GM20000 (cell line): ENCODE measurements around the gene PHAX.

Source experiments
- DNase-seq: peaks from one replicate; pipeline ENCODE4 v3.0.0; 2012; ENCODE audit warnings: low spot score
- CTCF ChIP-seq: IDR thresholded peaks from 2 replicates; pipeline ENCODE4 v1.5.1; 2012; ENCODE audit warnings: mild to moderate bottlenecking, control low read depth; ENCODE audit errors: extremely low read depth, missing control alignments

PHAX gene

DNA sequence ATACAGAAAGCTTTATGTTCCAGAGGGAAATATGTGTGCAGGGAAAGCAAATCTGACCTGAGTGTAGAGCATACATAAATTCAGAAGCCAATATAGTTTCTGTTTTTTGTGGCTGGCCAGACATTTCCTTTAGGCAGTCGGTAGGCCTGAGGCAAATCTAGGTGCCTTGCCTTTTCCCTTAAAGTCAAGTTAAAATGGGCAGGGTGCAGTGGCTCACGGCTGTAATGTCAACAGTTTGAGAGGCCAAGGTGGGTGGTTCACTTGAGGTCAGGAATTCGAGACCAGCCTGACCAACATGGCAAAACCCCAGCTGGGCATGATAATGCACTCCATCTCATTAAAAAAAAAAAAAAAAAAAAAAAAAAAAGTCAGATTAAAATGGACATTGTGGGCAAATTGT lies 31.2 kb downstream of the PHAX start:
- TF ChIP-seq CTCF: no peak

DNA sequence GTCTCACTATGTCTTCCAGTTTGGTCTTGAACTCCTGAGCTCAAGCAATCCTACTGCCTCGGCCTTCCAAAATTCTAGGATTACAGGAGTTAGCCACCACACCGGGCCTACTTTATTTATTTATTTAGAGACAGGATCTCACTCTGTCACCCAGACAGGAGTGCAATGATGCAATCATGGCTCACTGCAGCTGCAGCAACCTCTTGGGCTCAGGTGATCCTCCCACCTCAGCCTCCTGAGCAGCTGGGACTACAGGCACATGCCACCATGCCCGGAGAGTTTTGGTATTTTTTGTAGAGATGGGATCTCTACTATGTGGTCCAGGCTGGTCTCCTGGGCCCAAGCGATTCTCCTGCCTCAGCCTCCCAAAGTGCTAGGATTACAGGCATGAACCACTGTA lies 32.8 kb downstream of the PHAX start:
- no peak for TF ChIP-seq CTCF
- DNase-seq: no peak

More for the DNA sequence above, 31.2 kb downstream of the PHAX start:
- no peak for DNase-seq

DNA sequence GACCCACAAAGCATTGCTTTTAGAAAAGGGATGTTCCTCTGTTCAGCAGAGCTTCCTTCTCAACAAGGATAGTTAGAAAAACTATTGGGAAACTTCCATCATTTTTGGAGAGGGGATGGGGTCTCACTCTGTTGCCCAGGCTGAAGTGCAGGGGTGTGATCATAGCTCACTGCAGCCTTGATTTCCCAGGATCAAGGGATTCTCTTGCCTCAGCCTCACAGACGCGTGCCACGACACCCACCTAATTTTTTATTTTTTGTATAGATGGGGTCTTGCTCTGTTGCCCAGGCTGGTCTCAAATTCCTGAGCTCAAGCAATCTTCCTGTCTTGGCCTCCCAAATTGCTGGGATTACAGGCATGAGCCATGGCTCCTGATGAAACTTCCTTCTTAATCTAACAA lies 34.8 kb downstream of the PHAX start:
- DNase-seq: no peak

DNA sequence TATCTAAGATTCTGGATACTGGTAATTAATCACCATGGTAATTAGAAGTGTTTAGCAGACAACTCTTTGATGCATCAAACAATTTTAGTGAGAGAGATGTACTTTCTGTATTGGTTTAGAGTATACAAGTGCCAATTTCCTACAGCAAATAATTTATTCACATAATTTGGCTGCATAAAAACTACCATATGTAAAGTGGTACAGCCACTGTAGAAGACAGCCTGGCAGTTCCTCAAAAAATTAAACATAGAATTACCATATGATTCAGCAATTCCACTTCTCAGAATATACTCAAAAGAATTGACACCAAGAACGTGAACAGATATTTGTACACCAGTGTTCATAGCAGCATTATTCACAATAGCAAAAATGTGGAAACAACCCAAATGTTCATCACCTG lies 36.2 kb downstream of the PHAX start:
- DNase-seq: no peak
- no peak for TF ChIP-seq CTCF

More for the DNA sequence above, 34.8 kb downstream of the PHAX start:
- no peak for TF ChIP-seq CTCF

DNA sequence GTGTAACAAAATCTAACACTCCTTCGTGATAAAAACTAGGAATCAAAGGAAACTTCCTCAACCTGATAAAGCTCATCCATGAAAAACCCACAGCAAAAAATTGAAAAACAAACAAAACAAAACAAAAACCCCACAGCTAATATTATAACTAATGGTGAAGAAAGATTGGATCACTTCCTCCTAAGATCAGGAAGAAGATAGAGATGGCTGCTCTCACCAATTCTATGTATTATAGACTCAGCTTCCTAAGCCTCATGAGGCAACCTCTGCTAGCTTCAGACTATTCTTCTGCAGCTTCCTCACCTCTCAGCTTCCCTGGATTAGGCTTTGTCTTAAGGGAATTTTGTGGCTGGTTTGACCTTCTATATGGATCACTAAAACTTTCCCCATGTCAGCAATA lies 40.1 kb downstream of the PHAX start:
- no peak for DNase-seq
- TF ChIP-seq CTCF: no peak

DNA sequence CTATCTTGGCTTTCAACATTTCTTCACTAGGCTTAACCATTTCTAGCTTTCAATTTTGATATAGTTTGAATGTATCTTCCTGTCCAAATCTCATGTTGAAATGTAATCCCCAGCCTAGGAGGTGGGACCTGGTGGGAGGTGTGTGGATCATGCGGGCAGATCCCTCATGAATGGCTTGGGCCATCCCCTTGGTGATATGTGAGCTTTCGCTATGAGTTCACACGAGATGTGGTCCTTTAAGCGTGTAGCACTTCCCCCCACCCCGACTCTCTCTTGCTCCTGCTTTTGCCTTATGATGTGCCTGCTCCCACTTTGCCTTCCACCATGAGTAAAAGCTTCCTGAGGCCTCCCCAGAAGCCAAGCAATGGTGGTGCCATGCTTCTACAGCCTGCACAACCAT lies 40.6 kb downstream of the PHAX start:
- no peak for TF ChIP-seq CTCF
- DNase-seq: no peak

GRCh38 chr5:126645132-126645531 lies 44.4 kb downstream of the PHAX start:
- no peak for DNase-seq

More at GRCh38 chr5:126645132-126645531, 44.4 kb downstream of the PHAX start:
- no peak for TF ChIP-seq CTCF
